Keratinocyte (primary cell): Measurements from ENCODE around the gene DENND11.

ENCODE experiments used
- CTCF ChIP-seq, 3 experiments: IDR thresholded peaks in 1 of 3; conservative IDR thresholded peaks in 1 of 3; optimal IDR thresholded peaks in 1 of 3; 2 replicates in 2 of 3; 3 replicates in 1 of 3; pipeline versions ENCODE3 to v1.5.1; 2011; ENCODE audit warnings: low read length in 3 of 3, mild to moderate bottlenecking in 3 of 3, moderate library complexity in 2 of 3, control low read depth in 1 of 3, inconsistent platforms in 1 of 3; ENCODE audit not compliant: insufficient read depth in 2 of 3; ENCODE audit errors: extremely low read depth in 1 of 3
- EZH2 ChIP-seq: IDR thresholded peaks from one replicate; pipeline ENCODE4 v1.6.1; 2012; ENCODE audit warnings: inconsistent platforms, mild to moderate bottlenecking, low read length, moderate library complexity

GRCh38 chr7:141660259-141660658 is 41.7 kb downstream of the DENND11 start:
- TF ChIP-seq CTCF (optimal IDR thresholded peaks at IDR 0.05 in 1 of 3, IDR thresholded peaks at IDR 0.05 in 1 of 3, conservative IDR thresholded peaks at IDR 0.05 in 1 of 3; ENCODE audit: extremely low read depth in 1 of 3, insufficient read depth in 2 of 3, low read length in 3 of 3): no peak
- TF ChIP-seq EZH2: no peak
